Endothelial cell of umbilical vein (primary cell): ENCODE results near the gene CELF5. TPM values are rescaled to one million over a fixed set of nuclear protein-coding genes. Genes with fewer than 3 reads are reported as not detected.

Source experiments
- BruUV-seq: library from RNA; stranded (reverse); fragments of 400-500 nt; replicated peaks from 2 replicates; lab custom pipeline; 2021; lab: Mats Ljungman, UMichigan
- CTCF ChIA-PET: fragments of 300-600, 350-600 bp; sonication (Branson Sonifier 250); formaldehyde crosslinking; loops from one replicate; lab custom pipeline; 2021; ENCODE audit warnings: antibody characterized with exemption, inconsistent platforms; lab: Charles Lee
- POLR2A ChIA-PET: fragments of 300-600, 350-600 bp; sonication (Branson Sonifier 250); formaldehyde crosslinking; loops from one replicate; lab custom pipeline; 2021; ENCODE audit warnings: antibody characterized with exemption, inconsistent platforms; lab: Charles Lee
- DNase-seq: peaks from one replicate; pipeline ENCODE4 v3.0.0-alpha.2; 2011; ENCODE audit warnings: low read depth, low spot score
- FAIRE-seq: peaks from 2 replicates; lab custom pipeline; 2011; peaks lifted over from hg19 to GRCh38; lab: Jason Lieb, UNC
- H2AFZ ChIP-seq: 2 replicates; pipeline ENCODE4 v1.6.0; 2012; ENCODE audit warnings: low read depth, low read length, control low read depth, inconsistent platforms
- H3K27ac ChIP-seq: 2 replicates; pipeline ENCODE4 v1.5.1; 2011; ENCODE audit warnings: low read depth, mild to moderate bottlenecking, control low read depth, low read length, moderate library complexity; ENCODE audit not compliant: insufficient read depth
- H3K27me3 ChIP-seq, 2 experiments: 2 replicates each; pipeline versions ENCODE4 v1.6.0 to v1.6.1; 2011; ENCODE audit warnings: low read length in 2 of 2, mixed read lengths in 1 of 2; ENCODE audit not compliant: control insufficient read depth in 2 of 2, insufficient read depth in 2 of 2
- H3K36me3 ChIP-seq, 2 experiments: 2 replicates in 1 of 2; 3 replicates in 1 of 2; pipeline ENCODE4 v1.5.1; 2011; ENCODE audit warnings: low read length in 2 of 2, mild to moderate bottlenecking in 1 of 2, moderate library complexity in 1 of 2; ENCODE audit not compliant: control insufficient read depth in 2 of 2, insufficient read depth in 2 of 2; ENCODE audit errors: extremely low read depth in 1 of 2
- H3K4me1 ChIP-seq: 3 replicates; pipeline ENCODE4 v1.5.1; 2011; ENCODE audit warnings: mild to moderate bottlenecking, low read length; ENCODE audit not compliant: control insufficient read depth, insufficient read depth; ENCODE audit errors: extremely low read depth
- H3K4me2 ChIP-seq: 2 replicates; pipeline ENCODE4 v1.6.1; 2011; ENCODE audit warnings: low read length, control low read depth, mixed read lengths; ENCODE audit not compliant: insufficient read depth
- H3K4me3 ChIP-seq, 3 experiments: fragments of 200-600 bp in 1 of 3; sonication (generic), shearing (Covaris generic) in 1 of 3; replicated peaks in 1 of 3; 2 replicates each; pipeline ENCODE4 v1.5.1; 2011 to 2016; ENCODE audit warnings: control low read depth in 3 of 3, low read length in 3 of 3, mild to moderate bottlenecking in 2 of 3, inconsistent platforms in 1 of 3, low read depth in 1 of 3, moderate library complexity in 1 of 3; ENCODE audit not compliant: insufficient read depth in 1 of 3
- H3K79me2 ChIP-seq: 2 replicates; pipeline ENCODE4 v1.6.0; 2012; ENCODE audit warnings: low read length, inconsistent platforms; ENCODE audit not compliant: control insufficient read depth, insufficient read depth
- H3K9ac ChIP-seq: replicated peaks from 2 replicates; pipeline ENCODE3; 2011; ENCODE audit warnings: low read length, control low read depth; ENCODE audit not compliant: insufficient read depth; ENCODE audit errors: extremely low read depth
- H3K9me1 ChIP-seq: replicated peaks from 3 replicates; pipeline ENCODE4 v1.6.0; 2011; ENCODE audit warnings: mild to moderate bottlenecking, low read length; ENCODE audit not compliant: control insufficient read depth, insufficient read depth; ENCODE audit errors: extremely low read depth
- H3K9me3 ChIP-seq: replicated peaks from 2 replicates; pipeline ENCODE4 v1.5.1; 2012; ENCODE audit warnings: low read length, inconsistent platforms; ENCODE audit not compliant: control insufficient read depth, insufficient read depth
- H4K20me1 ChIP-seq: replicated peaks from 2 replicates; pipeline ENCODE3; 2011; ENCODE audit warnings: mild to moderate bottlenecking, low read length; ENCODE audit not compliant: control insufficient read depth, insufficient read depth; ENCODE audit errors: extremely low read depth
- EZH2 ChIP-seq: IDR thresholded peaks from 2 replicates; pipeline ENCODE4 v1.6.1; 2012; ENCODE audit warnings: borderline replicate concordance, low read depth, mild to moderate bottlenecking, moderate library complexity, low read length, inconsistent platforms; ENCODE audit not compliant: severe bottlenecking
- FOS ChIP-seq: IDR thresholded peaks from 2 replicates; pipeline ENCODE4 v1.6.1; 2011; ENCODE audit warnings: mild to moderate bottlenecking, low read length, moderate library complexity, borderline replicate concordance; ENCODE audit not compliant: insufficient read depth
- GATA2 ChIP-seq: IDR thresholded peaks from 2 replicates; pipeline ENCODE4 v1.7.0; 2011; ENCODE audit warnings: low read depth, mild to moderate bottlenecking, moderate library complexity, mixed read lengths, low read length; ENCODE audit not compliant: insufficient read length, insufficient read depth
- JUN ChIP-seq: IDR thresholded peaks from 2 replicates; pipeline ENCODE4 v1.6.1; 2011; ENCODE audit warnings: borderline replicate concordance, low read depth; ENCODE audit not compliant: insufficient read length, insufficient read depth
- MYC ChIP-seq: IDR thresholded peaks from one replicate; pipeline ENCODE4 v1.6.1; 2011; ENCODE audit warnings: mild to moderate bottlenecking, low read depth, low read length
- POLR2A ChIP-seq: IDR thresholded peaks from 2 replicates; pipeline ENCODE4 v1.6.1; 2012; ENCODE audit warnings: low read depth, mild to moderate bottlenecking, control low read depth, low read length
- POLR2AphosphoS5 ChIP-seq: IDR thresholded peaks from 2 replicates; pipeline ENCODE4 v1.6.1; 2012; ENCODE audit warnings: low read depth, mild to moderate bottlenecking, control low read depth, low read length, moderate library complexity; ENCODE audit not compliant: insufficient read depth
- dilution Hi-C: fragments of 300-500 bp; cut with MboI; formaldehyde crosslinking; loops from one replicate; pipeline ENCODE4 v1.15.0; 2019; ENCODE audit warnings: low sequenced_read_pairs; ENCODE audit not compliant: extremely low pct_ligation_motif_present
- intact Hi-C: fragments of 100-400 bp; cut with micrococcal nuclease; formaldehyde crosslinking; loops from one replicate; pipeline ENCODE4 v1.10.0; 2022
- polyA plus RNA-seq, 4 experiments: library from polyadenylated mRNA; depleted of rRNA in 3 of 4; stranded (reverse) in 3 of 4; unstranded in 1 of 4; fragments of >200 nt; gene quantifications; 2 replicates each; pipeline versions ENCODE4 v1.2.1 to v1.2.3, GENCODE V29; 2011 to 2012; ENCODE audit warnings: missing spikeins in 1 of 4
- total RNA-seq: library from RNA; stranded (reverse); gene quantifications from 2 replicates; pipeline ENCODE4 v1.2.3, GENCODE V29; 2021
- TF ChIP-seq, protein P1 (sequence below): IDR thresholded peaks from 2 replicates; pipeline ENCODE4 v1.6.1; 2011; ENCODE audit not compliant: insufficient read depth, insufficient read length
- TF ChIP-seq, protein P2 (sequence below), 2 donors: IDR thresholded peaks; 1 replicate in 1 of 2; 2 replicates in 1 of 2; pipeline ENCODE4 v1.5.1; 2011; ENCODE audit warnings: low read length in 2 of 2, mild to moderate bottlenecking in 2 of 2, moderate library complexity in 2 of 2, control low read depth in 1 of 2, inconsistent platforms in 1 of 2, low read depth in 1 of 2; ENCODE audit not compliant: insufficient read depth in 1 of 2; ENCODE audit errors: extremely low read depth in 1 of 2

Gene CELF5
- total and polyA plus RNA-seq, 2 donors (not counting 3 experiments of a cell fraction or from before 2014, with no cell fraction given): not detected

DNA sequence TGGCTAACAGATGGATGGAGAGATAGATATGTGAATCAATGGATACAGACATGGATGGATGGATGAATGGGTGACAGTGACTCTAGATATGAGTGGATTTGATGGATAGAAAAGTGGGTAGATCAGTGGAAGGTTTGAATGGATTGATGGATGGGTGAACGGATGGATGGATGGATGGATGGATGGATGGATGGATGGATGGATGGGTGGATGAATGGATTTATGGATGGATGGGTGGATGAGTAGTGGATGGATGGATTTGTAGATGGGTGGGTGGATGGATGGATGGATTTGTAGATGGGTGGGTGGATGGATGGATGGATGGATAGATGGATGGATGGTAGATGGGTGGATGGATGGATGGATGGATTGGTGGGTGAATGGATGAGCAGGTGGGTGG is 6.8 kb downstream of the CELF5 start:
- TF ChIP-seq, protein P1, sequence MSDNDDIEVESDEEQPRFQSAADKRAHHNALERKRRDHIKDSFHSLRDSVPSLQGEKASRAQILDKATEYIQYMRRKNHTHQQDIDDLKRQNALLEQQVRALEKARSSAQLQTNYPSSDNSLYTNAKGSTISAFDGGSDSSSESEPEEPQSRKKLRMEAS: no peak
- TF ChIP-seq FOS: no peak
- TF ChIP-seq JUN: no peak
- no peak for TF ChIP-seq MYC
- TF ChIP-seq, protein P2, sequence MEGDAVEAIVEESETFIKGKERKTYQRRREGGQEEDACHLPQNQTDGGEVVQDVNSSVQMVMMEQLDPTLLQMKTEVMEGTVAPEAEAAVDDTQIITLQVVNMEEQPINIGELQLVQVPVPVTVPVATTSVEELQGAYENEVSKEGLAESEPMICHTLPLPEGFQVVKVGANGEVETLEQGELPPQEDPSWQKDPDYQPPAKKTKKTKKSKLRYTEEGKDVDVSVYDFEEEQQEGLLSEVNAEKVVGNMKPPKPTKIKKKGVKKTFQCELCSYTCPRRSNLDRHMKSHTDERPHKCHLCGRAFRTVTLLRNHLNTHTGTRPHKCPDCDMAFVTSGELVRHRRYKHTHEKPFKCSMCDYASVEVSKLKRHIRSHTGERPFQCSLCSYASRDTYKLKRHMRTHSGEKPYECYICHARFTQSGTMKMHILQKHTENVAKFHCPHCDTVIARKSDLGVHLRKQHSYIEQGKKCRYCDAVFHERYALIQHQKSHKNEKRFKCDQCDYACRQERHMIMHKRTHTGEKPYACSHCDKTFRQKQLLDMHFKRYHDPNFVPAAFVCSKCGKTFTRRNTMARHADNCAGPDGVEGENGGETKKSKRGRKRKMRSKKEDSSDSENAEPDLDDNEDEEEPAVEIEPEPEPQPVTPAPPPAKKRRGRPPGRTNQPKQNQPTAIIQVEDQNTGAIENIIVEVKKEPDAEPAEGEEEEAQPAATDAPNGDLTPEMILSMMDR (IDR thresholded peaks at IDR 0.05; ENCODE audit: extremely low read depth in 1 of 2, insufficient read depth in 1 of 2, low read depth in 1 of 2, low read length in 2 of 2): no peak
- TF ChIP-seq POLR2A: no peak
- TF ChIP-seq EZH2: no peak
- no peak for TF ChIP-seq POLR2AphosphoS5
- no peak for TF ChIP-seq GATA2
- Histone ChIP-seq H3K79me2 (no peaks in the 10 kb centered on the region), H3K4me2 (no peak overlapping the region), H3K36me3 (no peaks in the 10 kb centered on the region), H3K4me3 (no peak overlapping the region), H3K27ac (no peak overlapping the region), H3K4me1 (no peaks in the 10 kb centered on the region), H3K27me3 (peaks cover 10 to 16% of the 10 kb centered on the region in 2 experiments), H3K9me1 (no peaks in the 10 kb centered on the region), H3K9me3 (no peaks in the 10 kb centered on the region), H3K9ac (no peak overlapping the region), H4K20me1 (no peaks in the 10 kb centered on the region), H2AFZ (no peak overlapping the region)
- CTCF ChIA-PET: interaction anchor here (1.4 kb wide), 1 partner anchor 242 kb away, joined by 3 read pairs; no protein-coding TSS in a partner anchor
- no TSS peak for BruUV-seq
- POLR2A ChIA-PET: no interaction called here
- DNase-seq (no peak), FAIRE-seq (no peak)
- intact Hi-C loops (no loop called here), dilution Hi-C loops (no loop called here)
